T-helper 2 cell treated with Interferon-gamma antibody and Interleukin-4, amounts not matched to agents 5 μg/mL and 100 μg/mL, for 36 hours (primary cell): ENCODE measurements around the gene FAM228B.

ENCODE experiments used
- DNase-seq: peaks from one replicate; pipeline ENCODE4 v3.0.0; 2021; ENCODE audit warnings: low spot score
- H3K27ac Mint-ChIP-seq: one replicate; pipeline ENCODE4 v1.8.0; 2021; ENCODE audit warnings: mild to moderate bottlenecking, mixed read lengths
- H3K27me3 Mint-ChIP-seq: one replicate; pipeline ENCODE4 v1.8.0; 2021; ENCODE audit warnings: low read depth, mixed read lengths
- H3K36me3 Mint-ChIP-seq: one replicate; pipeline ENCODE4 v1.8.0; 2021; ENCODE audit warnings: low read depth, mixed read lengths
- H3K4me1 Mint-ChIP-seq: one replicate; pipeline ENCODE4 v1.8.0; 2021; ENCODE audit warnings: low read depth, mixed read lengths
- H3K4me3 Mint-ChIP-seq: one replicate; pipeline ENCODE4 v1.8.0; 2022; ENCODE audit warnings: mild to moderate bottlenecking, moderate library complexity, mixed read lengths
- H3K9me3 Mint-ChIP-seq: one replicate; pipeline ENCODE4 v1.8.0; 2021; ENCODE audit warnings: mixed read lengths

FAM228B gene

GRCh38 chr2:24207359-24207758 lies 84.1 kb downstream of the FAM228B start:
- Mint-ChIP-seq H3K4me3 (no peak overlapping the region), H3K36me3 (peaks cover 20% of the 10 kb centered on the region), H3K27ac (no peak overlapping the region), H3K27me3 (no peaks in the 10 kb centered on the region), H3K9me3 (no peaks in the 10 kb centered on the region), H3K4me1 (no peaks in the 10 kb centered on the region)
- DNase-seq = no peak

DNA sequence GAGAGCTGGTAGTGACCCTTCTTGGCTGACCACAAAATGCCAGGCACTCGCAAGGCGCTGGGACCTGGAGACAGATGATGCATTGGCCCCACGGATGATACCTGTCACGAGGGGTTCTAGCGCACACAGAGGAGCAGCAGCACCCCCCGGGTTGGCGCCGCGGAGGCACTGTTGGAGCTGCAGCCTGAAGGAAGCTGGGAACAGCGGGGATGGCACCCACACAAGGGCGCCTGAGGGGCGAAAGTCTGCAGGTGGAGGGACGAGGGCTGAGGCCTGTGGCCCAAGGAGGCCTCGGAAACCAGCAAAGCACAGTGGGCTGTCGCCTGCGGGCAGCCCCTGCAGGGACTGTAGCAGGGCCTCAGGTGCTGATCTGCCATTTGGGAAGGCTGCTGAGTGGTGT lies 85.2 kb downstream of the FAM228B start:
- H3K9me3 Mint-ChIP-seq = no peaks in the 10 kb centered on the region
- no peak overlapping the region for H3K27ac Mint-ChIP-seq
- H3K36me3 Mint-ChIP-seq = peaks cover 22% of the 10 kb centered on the region
- no peak for DNase-seq
- no peaks in the 10 kb centered on the region for H3K4me1 Mint-ChIP-seq
- H3K4me3 Mint-ChIP-seq = no peak overlapping the region
- H3K27me3 Mint-ChIP-seq = no peaks in the 10 kb centered on the region

DNA sequence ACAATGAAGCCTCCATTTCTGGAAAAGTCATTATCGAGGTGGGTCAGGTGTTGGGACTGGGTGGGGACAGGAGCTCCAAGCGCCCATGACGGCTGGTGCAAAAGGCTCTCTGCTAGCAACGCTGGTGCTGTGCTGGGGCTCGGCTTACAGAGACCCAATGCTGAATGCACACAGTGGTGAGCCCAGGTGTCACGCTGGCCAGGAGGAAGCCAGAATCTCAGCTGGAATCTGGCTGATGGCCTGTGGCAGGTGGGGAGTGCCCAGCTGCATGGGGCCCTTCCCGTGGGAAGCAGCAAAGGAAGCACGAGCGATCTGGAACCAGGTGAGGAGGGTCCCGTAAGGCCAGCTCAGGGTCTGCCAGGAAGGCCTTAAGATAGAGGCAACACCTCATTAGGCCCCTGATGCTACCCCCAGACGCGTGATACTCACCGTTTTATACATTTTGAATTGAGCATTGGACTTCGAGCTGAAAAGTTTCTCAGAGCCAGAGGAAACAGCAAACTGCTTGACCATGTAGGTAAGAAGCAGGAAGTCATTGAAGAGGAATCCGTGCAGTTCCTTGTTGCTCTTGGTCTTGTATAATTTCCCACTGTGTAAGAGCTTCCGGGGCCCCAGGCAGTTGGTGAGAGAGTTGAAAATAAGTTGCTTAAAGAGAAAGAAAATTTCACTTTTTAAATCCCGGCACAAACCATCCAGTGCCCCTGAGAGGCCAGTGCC lies 86.3 kb downstream of the FAM228B start:
- H3K4me1 Mint-ChIP-seq = no peaks in the 10 kb centered on the region
- H3K9me3 Mint-ChIP-seq = no peaks in the 10 kb centered on the region
- no peak for DNase-seq
- H3K36me3 Mint-ChIP-seq = peaks cover 21% of the 10 kb centered on the region
- H3K27ac Mint-ChIP-seq = no peak overlapping the region
- H3K27me3 Mint-ChIP-seq = no peaks in the 10 kb centered on the region
- no peak overlapping the region for H3K4me3 Mint-ChIP-seq

DNA sequence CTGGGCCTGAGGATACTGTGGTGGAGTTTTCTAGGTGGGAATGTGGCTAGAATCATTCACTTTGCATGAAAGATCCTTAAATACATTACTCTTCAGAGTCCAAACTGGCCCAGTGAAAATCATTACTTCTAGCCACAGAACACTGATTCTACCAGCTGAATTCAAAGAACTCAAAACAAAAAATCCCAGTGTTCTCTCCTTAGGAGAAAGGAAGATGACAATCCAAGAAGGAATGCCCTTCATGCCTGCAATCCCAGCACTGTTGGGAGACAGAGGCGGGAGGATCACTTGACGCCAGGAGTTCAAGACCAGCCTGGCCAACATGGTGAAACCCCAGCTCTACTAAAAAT lies 86.8 kb downstream of the FAM228B start:
- DNase-seq = no peak
- H3K36me3 Mint-ChIP-seq = peaks cover 21% of the 10 kb centered on the region
- H3K9me3 Mint-ChIP-seq = no peaks in the 10 kb centered on the region
- no peak overlapping the region for H3K27ac Mint-ChIP-seq
- no peaks in the 10 kb centered on the region for H3K27me3 Mint-ChIP-seq
- no peak overlapping the region for H3K4me3 Mint-ChIP-seq
- H3K4me1 Mint-ChIP-seq = peaks cover 2% of the 10 kb centered on the region

- Mint-ChIP-seq H3K4me3 (no peak overlapping the region), H3K9me3 (no peaks in the 10 kb centered on the region), H3K27ac (no peak overlapping the region), H3K4me1 (peaks cover 2% of the 10 kb centered on the region), H3K36me3 (peaks cover 20% of the 10 kb centered on the region), H3K27me3 (no peaks in the 10 kb centered on the region)
- DNase-seq = no peak
Observed at GRCh38 chr2:24210723-24211122, 87.5 kb downstream of the FAM228B start.

DNA sequence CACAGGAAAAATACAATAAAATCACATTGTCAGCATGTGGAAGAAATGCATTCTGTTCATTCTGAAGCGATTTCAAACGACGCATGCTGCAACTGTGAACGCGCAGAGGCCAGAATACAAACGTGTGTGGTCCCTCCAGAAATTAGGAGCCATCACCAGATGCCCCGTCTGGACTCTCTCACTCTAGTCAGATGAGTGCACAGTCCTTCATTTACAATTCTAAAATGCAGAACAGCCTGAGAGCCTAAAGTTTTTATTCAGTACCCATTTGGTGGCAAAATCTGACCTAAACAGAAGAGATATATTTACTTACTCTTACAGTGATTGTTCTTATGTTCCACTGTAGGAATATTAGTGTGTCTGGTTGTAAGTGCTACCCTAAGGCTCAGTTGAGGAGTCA lies 88.1 kb downstream of the FAM228B start:
- Mint-ChIP-seq H3K9me3 (no peaks in the 10 kb centered on the region), H3K4me3 (no peak overlapping the region), H3K36me3 (peaks cover 24% of the 10 kb centered on the region), H3K27me3 (no peaks in the 10 kb centered on the region), H3K4me1 (peaks cover 2% of the 10 kb centered on the region), H3K27ac (no peak overlapping the region)
- no peak for DNase-seq

- Mint-ChIP-seq H3K27me3 (no peaks in the 10 kb centered on the region), H3K4me1 (peaks cover 2% of the 10 kb centered on the region), H3K27ac (no peak overlapping the region), H3K9me3 (no peaks in the 10 kb centered on the region), H3K36me3 (peaks cover 14% of the 10 kb centered on the region), H3K4me3 (no peak overlapping the region)
- no peak for DNase-seq
Observed at GRCh38 chr2:24214880-24215279, 91.6 kb downstream of the FAM228B start.
